ENCODE data around the gene ANKRD33.

- no peak for TF ChIP-seq CTCF (conservative IDR thresholded peaks at IDR 0.05; ENCODE audit: low read depth in 2 of 2)
- TF ChIP-seq EZH2 (IDR thresholded peaks at IDR 0.05; ENCODE audit: low read depth, unreplicated experiment), result no peak
- TF ChIP-seq ZNF462 (CRISPR knock-in tag; IDR thresholded peaks at IDR 0.05), result no peak
- no peak for TF ChIP-seq REST (IDR thresholded peaks at IDR 0.05; ENCODE audit: unreplicated experiment)
- TF ChIP-seq EZH2phosphoT487 (IDR thresholded peaks at IDR 0.05; ENCODE audit: unreplicated experiment), result no peak
- no peak for TF ChIP-seq STAT1 (IDR thresholded peaks at IDR 0.05; ENCODE audit: unreplicated experiment)
- TF ChIP-seq JUNB (IDR thresholded peaks at IDR 0.05; ENCODE audit: unreplicated experiment), result no peak
These were observed 14.0 kb downstream of the ANKRD33 start for GRCh38 chr12:51901881-51902280.
